DMS114 treated with DMSO at 0.1 percent for 48 hours (cell line): ENCODE measurements around the gene CARD14.
"Not testable (repeated sequence)": the region's sequence is repeated elsewhere in the genome, so short reads cannot be mapped to it uniquely, and the experiment has no call there.

ENCODE experiments used
- DNase-seq: peaks from one replicate; lab custom pipeline; 2025; ENCODE audit not compliant: unreplicated experiment; lab: John Stamatoyannopoulos, UW

The CARD14 gene

GRCh38 chr17:80147035-80147822 is 22.6 kb upstream of the CARD14 start, which contains the start of gene EIF4A3:
TSS of gene EIF4A3 (minus strand) at chr17:80147128. CDS start at chr17:80146961, 167 bp downstream.
- peak; percentile 92 for DNase-seq

GRCh38 chr17:80151333-80151732 is 18.5 kb upstream of the CARD14 start:
- DNase-seq = no peak

- no peak for DNase-seq
These were observed 17.6 kb upstream of the CARD14 start for GRCh38 chr17:80152081-80152702.

GRCh38 chr17:80153004-80153403 is 16.8 kb upstream of the CARD14 start:
- DNase-seq = no peak

GRCh38 chr17:80154166-80154565 is 15.7 kb upstream of the CARD14 start:
- no peak for DNase-seq

GRCh38 chr17:80155600-80155999 is 14.2 kb upstream of the CARD14 start:
- not testable (repeated sequence) for DNase-seq

- DNase-seq = no peak
These were observed 11.0 kb upstream of the CARD14 start for GRCh38 chr17:80158846-80159245.

- no peak for DNase-seq
These were observed 9.3 kb upstream of the CARD14 start for GRCh38 chr17:80160536-80160935.

- DNase-seq = no peak
These were observed 6.5 kb upstream of the CARD14 start for GRCh38 chr17:80163336-80163735.

- DNase-seq = no peak
These were observed 5.6 kb upstream of the CARD14 start for GRCh38 chr17:80164185-80164584.

- DNase-seq = no peak
These were observed 3.4 kb upstream of the CARD14 start for GRCh38 chr17:80166446-80166845.

GRCh38 chr17:80168371-80168770 is 1.5 kb upstream of the CARD14 start:
- DNase-seq = no peak

- DNase-seq = no peak
These were observed 723 bp upstream of the CARD14 start for GRCh38 chr17:80169107-80169506.

GRCh38 chr17:80171681-80172080 is 1.9 kb downstream of the CARD14 start:
- DNase-seq = no peak

- no peak for DNase-seq
These were observed 3.3 kb downstream of the CARD14 start for GRCh38 chr17:80173126-80173525.

GRCh38 chr17:80173916-80174315 is 4.1 kb downstream of the CARD14 start:
- DNase-seq = no peak

GRCh38 chr17:80176757-80177156 is 6.9 kb downstream of the CARD14 start:
- no peak for DNase-seq

GRCh38 chr17:80177986-80178595 is 8.3 kb downstream of the CARD14 start:
- no peak for DNase-seq

- DNase-seq = no peak
These were observed 10.4 kb downstream of the CARD14 start for GRCh38 chr17:80180192-80180591.

- no peak for DNase-seq
These were observed 11.6 kb downstream of the CARD14 start for GRCh38 chr17:80181431-80181830.

- DNase-seq = no peak
These were observed 12.5 kb downstream of the CARD14 start for GRCh38 chr17:80182118-80182844.
